HepG2 (cell line): ENCODE measurements around the gene SCIN. TPM values are rescaled to one million over a fixed set of nuclear protein-coding genes. Genes with fewer than 3 reads are reported as not detected.

Source experiments
- ATAC-seq: fragments of 200-7000 bp; cut with Tn5 transposase; 3 replicates; pipeline ENCODE4 v1.9.1; 2020; ENCODE audit warnings: mild to moderate bottlenecking, moderate library complexity
- BruUV-seq: library from RNA; stranded (reverse); fragments of 400-500 nt; replicated peaks from 2 replicates; lab custom pipeline; 2021; lab: Mats Ljungman, UMichigan
- CTCF ChIA-PET: fragments of 300-600 bp; formaldehyde crosslinking; extraction: SDS; loops from one replicate; lab custom pipeline; 2021; ENCODE audit warnings: low total read pairs, inconsistent platforms, low intra/inter-chr PET ratio; lab: Yijun Ruan, JAX
- POLR2A ChIA-PET: fragments of 350-600 bp; sonication (Branson Sonifier 250); formaldehyde crosslinking; loops from one replicate; lab custom pipeline; 2020; ENCODE audit warnings: antibody characterized with exemption, inconsistent platforms; lab: Yijun Ruan, JAX
- DNase-seq: peaks from one replicate; pipeline ENCODE4 v3.0.0-alpha.2; 2015; ENCODE audit warnings: low spot score
- FAIRE-seq: peaks from 3 replicates; lab custom pipeline; 2011; peaks lifted over from hg19 to GRCh38; lab: Jason Lieb, UNC
- H2AFZ ChIP-seq: one replicate; pipeline ENCODE4 v1.6.1; 2011; ENCODE audit warnings: low read length, inconsistent platforms
- H3K27ac ChIP-seq: fragments of 300-600 bp; 3 replicates; pipeline ENCODE4 v1.8.0; 2011; ENCODE audit warnings: mixed run types, mild to moderate bottlenecking, mixed read lengths, low read length, inconsistent platforms; ENCODE audit not compliant: insufficient read depth; ENCODE audit errors: extremely low read length
- H3K27me3 ChIP-seq, 2 experiments: fragments of 200-600 bp in 1 of 2; 2 replicates in 1 of 2; 3 replicates in 1 of 2; pipeline versions ENCODE4 v1.6.0 to v1.8.0; 2011; ENCODE audit warnings: low read length in 2 of 2, mild to moderate bottlenecking in 2 of 2, moderate library complexity in 2 of 2, inconsistent platforms in 1 of 2; ENCODE audit not compliant: insufficient read depth in 2 of 2, control insufficient read depth in 1 of 2
- H3K36me3 ChIP-seq, 2 experiments: fragments of 200-600 bp in 1 of 2; replicated peaks in 1 of 2; 2 replicates in 1 of 2; 3 replicates in 1 of 2; pipeline versions ENCODE4 v1.5.1 to v1.8.0; 2011; ENCODE audit warnings: low read length in 2 of 2, inconsistent platforms in 1 of 2; ENCODE audit not compliant: insufficient read depth in 2 of 2, control insufficient read depth in 1 of 2
- H3K4me1 ChIP-seq: 2 replicates; pipeline ENCODE4 v1.5.1; 2012; ENCODE audit warnings: low read length, inconsistent platforms; ENCODE audit not compliant: insufficient read depth
- H3K4me2 ChIP-seq: 2 replicates; pipeline ENCODE4 v1.6.0; 2011; ENCODE audit warnings: low read depth, low read length, inconsistent platforms
- H3K4me3 ChIP-seq, 3 experiments: fragments of 200-600 bp in 1 of 3; sonication (generic), shearing (Covaris generic) in 1 of 3; replicated peaks in 1 of 3; 2 replicates each; pipeline ENCODE4 v1.5.1; 2011 to 2016; ENCODE audit warnings: low read length in 3 of 3, inconsistent platforms in 2 of 3, low read depth in 2 of 3, mild to moderate bottlenecking in 2 of 3, control low read depth in 1 of 3, mixed read lengths in 1 of 3; ENCODE audit not compliant: insufficient read depth in 1 of 3
- H3K79me2 ChIP-seq: one replicate; pipeline ENCODE4 v1.6.1; 2011; ENCODE audit warnings: low read length, inconsistent platforms; ENCODE audit not compliant: insufficient read depth
- H3K9ac ChIP-seq: 2 replicates; pipeline ENCODE4 v1.6.0; 2011; ENCODE audit warnings: mild to moderate bottlenecking, low read depth, low read length, inconsistent platforms; ENCODE audit not compliant: insufficient read depth
- H3K9me3 ChIP-seq: 2 replicates; pipeline ENCODE4 v1.5.1; 2012; ENCODE audit warnings: mild to moderate bottlenecking, low read length
- H4K20me1 ChIP-seq: 2 replicates; pipeline ENCODE4 v1.6.0; 2011; ENCODE audit warnings: inconsistent platforms, mild to moderate bottlenecking, low read length, moderate library complexity; ENCODE audit not compliant: insufficient read depth
- EP300 ChIP-seq, 3 experiments: sonication (generic) in 1 of 3; formaldehyde crosslinking in 1 of 3; IDR thresholded peaks; 2 replicates each; pipeline versions ENCODE4 v1.5.1 to v1.6.1; 2011 to 2020; ENCODE audit warnings: low read depth in 2 of 3, low read length in 2 of 3, borderline replicate concordance in 1 of 3, improper control_type of control experiment in 1 of 3, mild to moderate bottlenecking in 1 of 3, missing genetic modification reagents in 1 of 3, moderate library complexity in 1 of 3
- MED8 ChIP-seq: sonication (generic); formaldehyde crosslinking; IDR thresholded peaks from 2 replicates; pipeline ENCODE4 v1.8.1; 2023; ENCODE audit warnings: mild to moderate bottlenecking, missing genetic modification reagents; ENCODE audit not compliant: insufficient replicate concordance
- NR1H2 ChIP-seq: sonication (generic); formaldehyde crosslinking; IDR thresholded peaks from 2 replicates; pipeline ENCODE4 v1.8.1; 2022; ENCODE audit warnings: low read depth, missing genetic modification reagents, borderline replicate concordance
- PAX8 ChIP-seq: sonication (generic); formaldehyde crosslinking; IDR thresholded peaks from 2 replicates; pipeline ENCODE4 v1.8.0; 2022; ENCODE audit warnings: mild to moderate bottlenecking, missing genetic modification reagents, borderline replicate concordance
- RELA ChIP-seq: sonication (generic); formaldehyde crosslinking; IDR thresholded peaks from 2 replicates; pipeline ENCODE4 v1.4.0; 2020; ENCODE audit warnings: missing genetic modification reagents
- REXO4 ChIP-seq: sonication (generic); formaldehyde crosslinking; IDR thresholded peaks from 2 replicates; pipeline ENCODE4 v1.8.0; 2022; ENCODE audit warnings: missing genetic modification reagents, mild to moderate bottlenecking, borderline replicate concordance
- TEAD2 ChIP-seq: sonication (generic); formaldehyde crosslinking; IDR thresholded peaks from 2 replicates; pipeline ENCODE4 v1.9.0; 2021; ENCODE audit warnings: missing genetic modification reagents
- YEATS2 ChIP-seq: sonication (generic); formaldehyde crosslinking; IDR thresholded peaks from 2 replicates; pipeline ENCODE4 v1.4.0; 2020; ENCODE audit warnings: missing genetic modification reagents, borderline replicate concordance
- ZNF260 ChIP-seq: sonication (generic); formaldehyde crosslinking; IDR thresholded peaks from 2 replicates; pipeline ENCODE4 v1.4.0; 2020; ENCODE audit warnings: missing genetic modification reagents, low read depth, mild to moderate bottlenecking, borderline replicate concordance
- ZNF333 ChIP-seq: sonication (generic); formaldehyde crosslinking; IDR thresholded peaks from 2 replicates; pipeline ENCODE4 v1.4.0; 2020; ENCODE audit warnings: mild to moderate bottlenecking, missing genetic modification reagents, borderline replicate concordance
- ZNF44 ChIP-seq: sonication (generic); formaldehyde crosslinking; IDR thresholded peaks from 2 replicates; pipeline ENCODE4 v1.5.1; 2020; ENCODE audit warnings: mild to moderate bottlenecking, missing genetic modification reagents
- ZNF468 ChIP-seq: sonication (generic); formaldehyde crosslinking; IDR thresholded peaks from 2 replicates; pipeline ENCODE4 v1.8.0; 2022; ENCODE audit warnings: mild to moderate bottlenecking, moderate library complexity, missing genetic modification reagents
- ZNF720 ChIP-seq: sonication (generic); formaldehyde crosslinking; IDR thresholded peaks from 2 replicates; pipeline ENCODE4 v1.4.0; 2020; ENCODE audit warnings: missing genetic modification reagents
- ZNF839 ChIP-seq: sonication (generic); formaldehyde crosslinking; IDR thresholded peaks from 2 replicates; pipeline ENCODE4 v1.4.0; 2020; ENCODE audit warnings: missing genetic modification reagents, mild to moderate bottlenecking, borderline replicate concordance
- WGBS: methylation state at CpG from one replicate; pipeline ENCODE4 v1.1.6; 2017; ENCODE audit warnings: low lambda C conversion rate; 5-methylcytosine and 5-hydroxymethylcytosine counted together
- in situ Hi-C: cut with HindIII; loops from 2 replicates; pipeline ENCODE4 v1.10.0; 2017; ENCODE audit warnings: low pct_unique_long_range_greater_than_20kb; ENCODE audit not compliant: extremely low pct_ligation_motif_present
- intact Hi-C: fragments of 100-400 bp; cut with micrococcal nuclease; formaldehyde crosslinking; loops from one replicate; pipeline ENCODE4 v1.10.0; 2022; ENCODE audit not compliant: unreplicated experiment
- polyA plus RNA-seq, 8 experiments: library from polyadenylated mRNA; depleted of rRNA in 3 of 8; stranded (reverse) in 7 of 8; unstranded in 1 of 8; fragments of >200 nt; fragmentation: Illumina TruSeq in 4 of 8; extraction: Trizol in 4 of 8; gene quantifications; 2 replicates each; pipeline versions ENCODE4 v1.2.1 to v1.2.3, GENCODE V29; 2011 to 2016; ENCODE audit warnings: low read depth in 4 of 8, missing spikeins in 1 of 8, mixed read lengths in 1 of 8; ENCODE audit not compliant: insufficient read depth in 1 of 8
- total RNA-seq, 5 experiments: library from RNA; depleted of rRNA; stranded (reverse); fragments of >200 nt; fragmentation: Illumina TruSeq; extraction: Trizol; gene quantifications; 2 replicates each; pipeline ENCODE4 v1.2.3, GENCODE V29; 2016; ENCODE audit warnings: low read depth in 1 of 5
- TF ChIP-seq, protein P1 (sequence below): sonication (generic); formaldehyde crosslinking; IDR thresholded peaks from 2 replicates; pipeline ENCODE4 v1.4.0; 2020; ENCODE audit warnings: missing genetic modification reagents
- TF ChIP-seq, protein P2 (sequence below): sonication (generic); formaldehyde crosslinking; IDR thresholded peaks from 2 replicates; pipeline ENCODE4 v1.5.1; 2020; ENCODE audit warnings: missing genetic modification reagents, mild to moderate bottlenecking, borderline replicate concordance
- TF ChIP-seq, protein P3 (sequence below), 2 experiments: fragments of 450-650 bp in 1 of 2; sonication (generic) in 1 of 2; formaldehyde crosslinking; IDR thresholded peaks; 2 replicates each; pipeline versions ENCODE4 v1.5.0 to v1.8.0; 2020 to 2022; ENCODE audit warnings: mild to moderate bottlenecking in 1 of 2, missing genetic modification reagents in 1 of 2

Gene SCIN
- total and polyA plus RNA-seq, 2 of the 13 experiments (the other 11 are each of a cell fraction or from before 2014, with no cell fraction given): not detected

DNA sequence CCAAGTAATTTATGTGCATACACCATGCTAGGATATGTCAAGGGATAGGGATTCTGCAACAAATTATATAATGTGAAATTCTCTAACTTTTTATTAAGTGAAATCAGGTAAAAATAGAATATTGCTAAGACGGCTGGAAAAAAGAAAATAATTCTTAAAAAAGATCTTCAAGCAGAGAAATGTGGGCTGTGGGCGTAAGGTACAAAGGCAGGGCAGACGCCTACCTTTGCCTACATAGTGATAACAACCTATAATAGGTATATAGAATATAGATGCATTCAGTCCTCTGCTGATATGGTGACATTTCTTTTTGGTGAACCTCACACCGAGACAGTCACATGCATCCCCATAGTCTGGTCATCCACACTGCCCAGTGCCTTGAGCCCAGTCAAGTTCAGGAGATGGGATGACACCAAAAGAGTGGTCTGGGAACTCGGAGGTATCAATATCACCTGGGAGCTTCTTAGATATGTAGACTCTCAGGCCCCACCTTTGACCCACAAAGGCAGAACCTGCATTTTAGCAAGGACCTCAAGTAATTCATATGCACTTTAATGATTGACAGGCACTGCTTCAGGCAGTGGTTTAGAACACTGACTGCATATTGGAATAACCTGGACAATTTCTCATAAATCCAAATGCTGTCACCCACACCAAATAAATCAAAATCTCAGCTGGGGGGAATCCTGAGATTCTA, 59.4 kb downstream of the SCIN start:
- Histone ChIP-seq H3K27me3 (0 out of 5 replicates have a peak, but pooled peaks cover 0 to 2% of the 10 kb centered on the region in 2 experiments), H3K9ac (no peak overlapping the region), H3K9me3 (no peaks in the 10 kb centered on the region), H3K36me3 (no peaks in the 10 kb centered on the region), H3K79me2 (no peaks in the 10 kb centered on the region), H4K20me1 (no peaks in the 10 kb centered on the region), H3K27ac (no peak overlapping the region), H3K4me2 (no peak overlapping the region), H2AFZ (no peak overlapping the region), H3K4me3 (no peak overlapping the region), H3K4me1 (no peaks in the 10 kb centered on the region)
- TF ChIP-seq ZNF468 (CRISPR knock-in tag): no peak
- no peak for TF ChIP-seq EP300 (IDR thresholded peaks at IDR 0.05; ENCODE audit: low read depth in 2 of 2, low read length in 2 of 2)
- no peak for TF ChIP-seq EP300 (CRISPR knock-in tag; IDR thresholded peaks at IDR 0.05; ENCODE audit: borderline replicate concordance)
- no peak for TF ChIP-seq YEATS2 (CRISPR knock-in tag)
- TF ChIP-seq REXO4 (CRISPR knock-in tag): no peak
- TF ChIP-seq, protein P1, sequence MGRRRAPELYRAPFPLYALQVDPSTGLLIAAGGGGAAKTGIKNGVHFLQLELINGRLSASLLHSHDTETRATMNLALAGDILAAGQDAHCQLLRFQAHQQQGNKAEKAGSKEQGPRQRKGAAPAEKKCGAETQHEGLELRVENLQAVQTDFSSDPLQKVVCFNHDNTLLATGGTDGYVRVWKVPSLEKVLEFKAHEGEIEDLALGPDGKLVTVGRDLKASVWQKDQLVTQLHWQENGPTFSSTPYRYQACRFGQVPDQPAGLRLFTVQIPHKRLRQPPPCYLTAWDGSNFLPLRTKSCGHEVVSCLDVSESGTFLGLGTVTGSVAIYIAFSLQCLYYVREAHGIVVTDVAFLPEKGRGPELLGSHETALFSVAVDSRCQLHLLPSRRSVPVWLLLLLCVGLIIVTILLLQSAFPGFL (CRISPR knock-in tag): no peak
- no peak for TF ChIP-seq ZNF839 (CRISPR knock-in tag)
- TF ChIP-seq ZNF44 (CRISPR knock-in tag): no peak
- TF ChIP-seq MED8 (CRISPR knock-in tag): no peak
- no peak for TF ChIP-seq ZNF260 (CRISPR knock-in tag)
- TF ChIP-seq PAX8 (CRISPR knock-in tag): no peak
- TF ChIP-seq, protein P2, sequence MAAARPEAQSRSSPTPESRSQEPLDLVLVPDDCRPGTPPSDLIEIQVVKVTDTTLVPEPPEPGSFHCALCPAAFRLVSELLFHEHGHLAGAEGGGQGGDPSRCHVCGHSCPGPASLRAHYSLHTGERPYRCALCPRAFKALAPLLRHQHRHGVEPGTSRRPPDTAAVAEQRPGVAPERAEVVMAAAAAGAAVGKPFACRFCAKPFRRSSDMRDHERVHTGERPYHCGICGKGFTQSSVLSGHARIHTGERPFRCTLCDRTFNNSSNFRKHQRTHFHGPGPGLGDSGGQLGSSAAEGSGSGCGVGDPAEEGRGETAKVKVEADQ (CRISPR knock-in tag): no peak
- no peak for TF ChIP-seq ZNF333 (CRISPR knock-in tag)
- TF ChIP-seq TEAD2 (CRISPR knock-in tag): no peak
- no peak for TF ChIP-seq RELA (CRISPR knock-in tag)
- TF ChIP-seq, protein P3, sequence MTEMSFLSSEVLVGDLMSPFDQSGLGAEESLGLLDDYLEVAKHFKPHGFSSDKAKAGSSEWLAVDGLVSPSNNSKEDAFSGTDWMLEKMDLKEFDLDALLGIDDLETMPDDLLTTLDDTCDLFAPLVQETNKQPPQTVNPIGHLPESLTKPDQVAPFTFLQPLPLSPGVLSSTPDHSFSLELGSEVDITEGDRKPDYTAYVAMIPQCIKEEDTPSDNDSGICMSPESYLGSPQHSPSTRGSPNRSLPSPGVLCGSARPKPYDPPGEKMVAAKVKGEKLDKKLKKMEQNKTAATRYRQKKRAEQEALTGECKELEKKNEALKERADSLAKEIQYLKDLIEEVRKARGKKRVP (CRISPR knock-in tag; IDR thresholded peaks at IDR 0.05): no peak
- no peak for TF ChIP-seq NR1H2 (CRISPR knock-in tag)
- TF ChIP-seq ZNF720 (CRISPR knock-in tag): no peak
- 35% methylated on average over 5 of the region's 5 CpGs for WGBS
- no peak for FAIRE-seq
- intact Hi-C loops: loop anchor here (10.0 kb wide), 1 partner anchor 175 kb away; no protein-coding TSS in a partner anchor
- BruUV-seq: no TSS peak
- ChIA-PET POLR2A (no interaction called here), CTCF (no interaction called here)
- in situ Hi-C loops: loop anchor here (10.0 kb wide), 2 partner anchors 105 to 635 kb away; no protein-coding TSS in a partner anchor
- no peak for ATAC-seq
- DNase-seq: no peak
